ENCODE measurements around the gene STX4. TPM values are rescaled to one million over a fixed set of nuclear protein-coding genes. Genes with fewer than 3 reads are reported as not detected.

Gene STX4
- total RNA-seq, 4 donors from 2014 or later: 45.7 to 70.7 (median 55.6) TPM

GRCh38 chr16:30989469-30990047 lies 43.8 kb upstream of the STX4 start:
- TF ChIP-seq, protein P1, sequence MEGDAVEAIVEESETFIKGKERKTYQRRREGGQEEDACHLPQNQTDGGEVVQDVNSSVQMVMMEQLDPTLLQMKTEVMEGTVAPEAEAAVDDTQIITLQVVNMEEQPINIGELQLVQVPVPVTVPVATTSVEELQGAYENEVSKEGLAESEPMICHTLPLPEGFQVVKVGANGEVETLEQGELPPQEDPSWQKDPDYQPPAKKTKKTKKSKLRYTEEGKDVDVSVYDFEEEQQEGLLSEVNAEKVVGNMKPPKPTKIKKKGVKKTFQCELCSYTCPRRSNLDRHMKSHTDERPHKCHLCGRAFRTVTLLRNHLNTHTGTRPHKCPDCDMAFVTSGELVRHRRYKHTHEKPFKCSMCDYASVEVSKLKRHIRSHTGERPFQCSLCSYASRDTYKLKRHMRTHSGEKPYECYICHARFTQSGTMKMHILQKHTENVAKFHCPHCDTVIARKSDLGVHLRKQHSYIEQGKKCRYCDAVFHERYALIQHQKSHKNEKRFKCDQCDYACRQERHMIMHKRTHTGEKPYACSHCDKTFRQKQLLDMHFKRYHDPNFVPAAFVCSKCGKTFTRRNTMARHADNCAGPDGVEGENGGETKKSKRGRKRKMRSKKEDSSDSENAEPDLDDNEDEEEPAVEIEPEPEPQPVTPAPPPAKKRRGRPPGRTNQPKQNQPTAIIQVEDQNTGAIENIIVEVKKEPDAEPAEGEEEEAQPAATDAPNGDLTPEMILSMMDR (IDR thresholded peaks at IDR 0.05; ENCODE audit: low read depth): no peak

DNA sequence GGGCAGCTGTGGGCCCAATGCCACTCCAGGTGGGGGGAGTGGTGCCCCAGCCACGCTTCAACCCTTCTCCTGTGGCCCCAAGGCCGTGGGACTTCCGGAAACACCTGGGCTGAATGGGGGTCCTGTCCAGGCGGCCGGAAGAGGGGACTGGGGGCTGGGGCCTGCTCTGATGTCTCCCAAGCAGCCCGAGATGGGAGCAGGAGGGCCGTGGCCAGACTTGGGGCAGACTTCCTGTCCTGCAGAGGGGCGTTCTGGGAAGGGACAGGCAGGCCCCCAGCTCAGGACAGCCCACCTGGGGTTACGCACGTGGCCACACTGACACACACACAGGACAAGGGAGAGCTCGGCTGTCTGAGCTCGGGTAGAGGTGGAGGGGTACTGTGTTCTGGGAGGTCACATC lies 43.3 kb upstream of the STX4 start:
- TF ChIP-seq, protein P1 (IDR thresholded peaks at IDR 0.05; ENCODE audit: low read depth): no peak

DNA sequence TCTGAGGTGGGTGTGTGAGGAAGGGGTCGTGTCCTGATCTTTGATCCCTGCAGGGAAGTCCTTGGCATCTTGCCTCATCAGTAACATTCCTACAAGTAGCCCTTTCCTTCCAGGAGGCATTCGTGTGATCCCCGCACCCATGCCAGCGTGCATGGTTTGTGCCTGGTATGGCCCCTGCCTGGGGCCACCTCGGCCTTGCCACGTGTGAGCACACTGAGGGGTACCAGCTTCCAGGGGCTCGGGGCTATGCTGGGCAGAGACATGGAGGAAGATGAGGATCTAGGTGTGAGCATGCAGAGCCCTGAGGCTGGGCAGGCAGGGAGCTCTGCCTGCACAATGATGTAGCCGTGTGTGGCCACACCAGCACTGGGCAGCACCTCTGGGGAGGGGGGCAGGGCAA lies 42.3 kb upstream of the STX4 start:
- TF ChIP-seq, protein P1 (IDR thresholded peaks at IDR 0.05; ENCODE audit: low read depth): no peak

DNA sequence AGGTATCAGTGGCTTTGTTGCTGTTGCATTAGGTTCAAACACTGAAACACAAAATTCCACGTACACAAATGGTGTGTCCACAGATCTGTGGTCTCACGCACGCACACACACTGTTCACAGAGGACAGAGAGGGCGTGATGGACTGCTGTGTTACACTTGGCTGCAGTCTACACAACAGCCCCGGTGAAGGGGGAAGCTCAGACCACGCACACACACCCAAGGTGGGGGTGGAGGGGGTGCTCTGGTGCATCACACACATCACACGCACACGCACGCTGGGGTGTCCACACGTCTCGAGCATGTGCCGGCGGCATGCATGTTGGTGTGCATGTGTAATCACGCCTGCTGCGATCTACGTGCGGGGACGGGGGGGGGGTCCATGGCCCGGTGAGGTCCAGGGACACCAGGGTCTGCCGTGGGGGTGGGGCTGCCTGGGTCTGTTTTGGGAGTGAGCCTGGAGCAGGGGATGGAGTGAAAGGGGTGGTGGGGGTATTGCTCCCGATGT lies 41.0 kb upstream of the STX4 start:
- TF ChIP-seq, protein P1 (IDR thresholded peaks at IDR 0.05; ENCODE audit: low read depth): no peak

DNA sequence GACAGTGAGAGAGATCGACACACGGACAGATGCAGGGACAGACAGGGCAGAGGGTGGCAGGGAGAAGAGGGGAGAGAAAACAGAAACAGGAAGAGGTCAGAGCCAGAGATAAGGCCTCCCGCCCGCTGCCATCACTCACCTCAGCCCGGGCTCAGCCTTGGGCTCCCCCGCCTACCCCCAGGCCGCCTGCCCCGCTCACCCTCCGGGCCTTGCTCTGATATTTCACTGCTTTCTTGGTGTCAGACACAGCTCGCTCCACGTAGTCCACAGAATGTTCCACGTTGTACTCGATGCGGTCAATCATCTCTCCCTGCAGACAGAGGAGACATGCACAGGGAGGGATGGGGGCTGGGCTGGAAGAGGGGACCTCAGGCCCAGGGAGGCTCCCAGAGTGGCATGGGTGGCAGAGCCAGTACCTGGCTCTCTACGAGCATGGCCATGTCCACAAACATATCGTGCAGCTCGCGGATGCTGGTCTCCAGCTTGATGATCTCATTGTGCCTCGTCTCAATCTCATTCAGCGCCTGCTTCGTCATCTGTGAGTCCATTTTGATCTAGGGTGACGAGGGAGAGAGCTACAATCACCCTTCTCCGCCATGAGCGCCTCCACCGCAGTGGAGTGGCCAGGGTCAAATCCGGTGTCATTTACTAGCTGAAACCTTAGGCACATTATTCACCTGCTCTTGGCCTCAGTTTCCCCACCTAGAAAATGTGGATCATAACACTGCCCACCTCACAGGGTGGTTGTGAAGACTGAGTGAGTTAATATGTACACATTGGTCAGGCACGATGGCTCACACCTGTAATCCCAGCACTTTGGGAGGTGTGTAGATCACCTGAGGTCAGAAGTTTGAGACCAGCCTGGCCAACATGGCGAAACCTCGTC lies 40.2 kb upstream of the STX4 start:
- TF ChIP-seq, protein P1 (IDR thresholded peaks at IDR 0.05; ENCODE audit: low read depth): no peak

DNA sequence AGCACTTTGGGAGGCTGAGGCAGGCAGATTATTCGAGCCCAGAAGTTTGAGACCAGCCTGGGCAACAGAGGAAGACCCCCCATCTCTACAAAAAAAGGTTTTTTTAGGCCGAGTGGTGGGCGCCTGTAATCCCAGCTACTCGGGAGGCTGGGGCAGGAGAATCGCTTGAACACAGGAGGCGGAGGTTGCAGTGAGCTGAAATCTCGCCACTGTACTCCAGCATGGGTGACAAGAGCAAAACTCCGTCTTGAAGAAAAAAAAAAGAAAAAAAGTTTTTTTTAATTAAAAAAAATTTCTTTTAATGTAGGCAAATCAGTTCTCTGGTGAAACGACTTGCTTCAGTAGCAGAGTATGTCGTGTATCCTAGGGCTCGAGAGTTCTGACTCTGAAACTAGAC lies 37.4 kb upstream of the STX4 start:
- TF ChIP-seq, protein P1 (IDR thresholded peaks at IDR 0.05; ENCODE audit: low read depth): no peak

GRCh38 chr16:30996324-30996984 lies 36.9 kb upstream of the STX4 start:
- TF ChIP-seq, protein P1 (IDR thresholded peaks at IDR 0.05; ENCODE audit: low read depth): no peak

Measured in subcutaneous adipose tissue (tissue), 4 donors.